Adrenal gland (tissue), 12 donors: Measurements from ENCODE around the gene SMAP2. TPM values are rescaled to one million over a fixed set of nuclear protein-coding genes. Genes with fewer than 3 reads are reported as not detected.
"Not testable (repeated sequence)": the region's sequence is repeated elsewhere in the genome, so short reads cannot be mapped to it uniquely, and the experiment has no call there.

ENCODE experiments used
- DNase-seq, 7 donors: peaks; one replicate each; pipeline ENCODE4 v3.0.0-alpha.2; 2019 to 2020
- H3K27ac ChIP-seq, 5 donors: fragments of 200-600 bp; sonication (generic) in 4 of 5; 1 replicate in 3 of 5; 2 replicates in 2 of 5; pipeline versions ENCODE4 v1.5.1 to v1.8.0; 2016 to 2020; ENCODE audit warnings: mild to moderate bottlenecking in 1 of 5
- H3K27me3 ChIP-seq: fragments of 200-600 bp; 2 replicates; pipeline ENCODE4 v1.8.0; 2021
- H3K36me3 ChIP-seq, 2 donors: fragments of 200-600 bp; replicated peaks in 1 of 2; 1 replicate in 1 of 2; 2 replicates in 1 of 2; pipeline versions ENCODE4 v1.5.1 to v1.8.0; 2018 to 2022
- H3K4me1 ChIP-seq, 2 donors: fragments of 200-600 bp; replicated peaks in 1 of 2; 1 replicate in 1 of 2; 2 replicates in 1 of 2; pipeline versions ENCODE4 v1.5.1 to v1.8.0; 2018 to 2021
- H3K4me3 ChIP-seq, 4 donors: fragments of 200-600 bp; sonication (generic) in 3 of 4; one replicate each; pipeline ENCODE4 v1.5.1; 2016 to 2018
- H3K9me3 ChIP-seq, 3 donors: fragments of 200-600 bp; sonication (generic) in 1 of 3; replicated peaks in 1 of 3; 1 replicate in 2 of 3; 2 replicates in 1 of 3; pipeline versions ENCODE4 v1.5.1 to v1.8.0; 2016 to 2021
- POLR2A ChIP-seq, 2 donors: fragments of 450-650 bp; IDR thresholded peaks; one replicate each; pipeline ENCODE4 v1.6.1; 2017; ENCODE audit warnings: antibody characterized with exemption in 2 of 2, mild to moderate bottlenecking in 2 of 2, moderate library complexity in 1 of 2
- WGBS, 4 donors: extraction: QIAGEN DNeasy Blood & Tissue Kit in 2 of 4; methylation state at CpG; one replicate each; pipeline versions ENCODE4 v1.1.5 to v1.1.7; 2013 to 2017; 5-methylcytosine and 5-hydroxymethylcytosine counted together
- intact Hi-C, 2 donors: fragments of 100-400 bp; cut with DNase I; formaldehyde crosslinking; loops; one replicate each; pipeline versions ENCODE4 v1.14.1 to v1.15.0; 2022 to 2023
- polyA plus RNA-seq, 3 donors: library from polyadenylated mRNA; stranded (reverse); fragments of 200-250 nt in 2 of 3; fragments of 350-450 nt in 1 of 3; fragmentation: Illumina TruSeq in 1 of 3; extraction: RNeasy Lipid Tissue Mini Kit (QIAGEN cat#74804) in 1 of 3; gene quantifications; one replicate each; pipeline ENCODE4 v1.2.3, GENCODE V29; 2013 to 2014
- total RNA-seq, 9 donors: library from RNA; depleted of rRNA in 4 of 9; stranded (reverse); fragments of >200 nt in 4 of 9; fragments of 120-200 nt in 1 of 9; fragmentation: NEBNext Ultra II Directional in 1 of 9; extraction: Animal tissue kit (Norgen Biotek cat#: 25700) in 1 of 9; gene quantifications; one replicate each; pipeline versions ENCODE4 v1.1.0 to v1.2.4, GENCODE V29; 2013 to 2023
- TF ChIP-seq, protein P1 (sequence below), 6 experiments: fragments of 450-650 bp in 4 of 6; fragments of 200-600 bp in 2 of 6; sonication (generic) in 1 of 6; IDR thresholded peaks; 1 replicate in 5 of 6; 2 replicates in 1 of 6; pipeline versions ENCODE4 v1.5.1 to v1.8.0; 2016 to 2021; ENCODE audit warnings: antibody characterized with exemption in 6 of 6, mild to moderate bottlenecking in 2 of 6, moderate library complexity in 1 of 6
- donor health status: healthy with polysubstance abuse.
- donor health status: Bipolar disorder and iron deficiency.
- donor health status: DM: yes; HTN: yes; CAD: no.
- donor health status: DM: no; HTN: no; CAD: no.
- donor health status: DM: no; HTN: no; CAD: no.
- donor health status: DM: yes; HTN: yes; CAD: no.

SMAP2 gene
- total and polyA plus RNA-seq, 12 donors = 15.0 to 55.9 (median 36.3) TPM

DNA sequence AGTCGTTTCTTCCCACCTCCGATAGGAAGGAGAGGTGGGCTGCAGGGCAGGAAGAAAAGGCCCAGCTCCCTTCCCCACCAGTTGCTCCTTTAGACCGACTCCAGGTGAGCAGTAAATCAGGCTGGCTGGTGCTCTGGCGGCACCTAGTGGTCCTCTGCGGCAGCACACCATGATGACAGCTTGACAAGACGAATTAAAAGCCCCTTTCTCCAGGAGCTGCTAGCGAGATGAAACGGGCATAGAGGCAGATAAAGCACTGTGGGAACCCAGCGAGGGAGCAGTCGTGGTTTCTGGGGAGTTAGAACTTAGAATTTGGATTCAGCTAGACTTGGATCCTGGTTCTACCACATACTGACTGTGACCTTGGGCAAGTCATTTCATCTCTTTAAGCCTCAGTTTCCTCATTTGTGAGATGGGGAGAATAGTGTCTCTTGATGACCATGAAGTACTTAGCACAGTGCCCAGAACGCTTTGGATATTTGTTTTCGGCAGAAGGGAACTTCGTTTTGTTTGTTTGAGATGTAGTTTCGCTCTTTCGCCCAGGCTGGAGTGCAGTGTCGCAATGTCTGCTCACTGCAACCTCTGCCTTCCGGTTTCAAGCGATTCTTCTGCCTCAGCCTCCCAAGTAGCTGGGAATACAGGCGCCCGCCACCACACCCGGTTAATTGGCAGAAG is 34.6 kb upstream of the SMAP2 start:
- no peak overlapping the region for H3K4me3 ChIP-seq
- H3K4me1 ChIP-seq = peaks cover 0 to 3% of the 10 kb centered on the region in 2 donors
- no peaks in the 10 kb centered on the region for H3K9me3 ChIP-seq
- intact Hi-C loops = loop anchor here (5.0 kb wide), 1 partner anchor 187 kb away; no protein-coding TSS in a partner anchor
- peak; percentile 70 to 94 (median 82) for DNase-seq
- no peak for TF ChIP-seq POLR2A (IDR thresholded peaks at IDR 0.05)
- TF ChIP-seq, protein P1, sequence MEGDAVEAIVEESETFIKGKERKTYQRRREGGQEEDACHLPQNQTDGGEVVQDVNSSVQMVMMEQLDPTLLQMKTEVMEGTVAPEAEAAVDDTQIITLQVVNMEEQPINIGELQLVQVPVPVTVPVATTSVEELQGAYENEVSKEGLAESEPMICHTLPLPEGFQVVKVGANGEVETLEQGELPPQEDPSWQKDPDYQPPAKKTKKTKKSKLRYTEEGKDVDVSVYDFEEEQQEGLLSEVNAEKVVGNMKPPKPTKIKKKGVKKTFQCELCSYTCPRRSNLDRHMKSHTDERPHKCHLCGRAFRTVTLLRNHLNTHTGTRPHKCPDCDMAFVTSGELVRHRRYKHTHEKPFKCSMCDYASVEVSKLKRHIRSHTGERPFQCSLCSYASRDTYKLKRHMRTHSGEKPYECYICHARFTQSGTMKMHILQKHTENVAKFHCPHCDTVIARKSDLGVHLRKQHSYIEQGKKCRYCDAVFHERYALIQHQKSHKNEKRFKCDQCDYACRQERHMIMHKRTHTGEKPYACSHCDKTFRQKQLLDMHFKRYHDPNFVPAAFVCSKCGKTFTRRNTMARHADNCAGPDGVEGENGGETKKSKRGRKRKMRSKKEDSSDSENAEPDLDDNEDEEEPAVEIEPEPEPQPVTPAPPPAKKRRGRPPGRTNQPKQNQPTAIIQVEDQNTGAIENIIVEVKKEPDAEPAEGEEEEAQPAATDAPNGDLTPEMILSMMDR (IDR thresholded peaks at IDR 0.05) = peak; percentile 95 to 99 (median 98)
- no peaks in the 10 kb centered on the region for H3K36me3 ChIP-seq
- 19 to 34% (median 24%) methylated on average over 16 to 21 of the region's 21 CpGs for WGBS, 4 donors
- peak overlapping the region in 2 of 5 donors; percentile 11 to 57 for H3K27ac ChIP-seq
- no peaks in the 10 kb centered on the region for H3K27me3 ChIP-seq

DNA sequence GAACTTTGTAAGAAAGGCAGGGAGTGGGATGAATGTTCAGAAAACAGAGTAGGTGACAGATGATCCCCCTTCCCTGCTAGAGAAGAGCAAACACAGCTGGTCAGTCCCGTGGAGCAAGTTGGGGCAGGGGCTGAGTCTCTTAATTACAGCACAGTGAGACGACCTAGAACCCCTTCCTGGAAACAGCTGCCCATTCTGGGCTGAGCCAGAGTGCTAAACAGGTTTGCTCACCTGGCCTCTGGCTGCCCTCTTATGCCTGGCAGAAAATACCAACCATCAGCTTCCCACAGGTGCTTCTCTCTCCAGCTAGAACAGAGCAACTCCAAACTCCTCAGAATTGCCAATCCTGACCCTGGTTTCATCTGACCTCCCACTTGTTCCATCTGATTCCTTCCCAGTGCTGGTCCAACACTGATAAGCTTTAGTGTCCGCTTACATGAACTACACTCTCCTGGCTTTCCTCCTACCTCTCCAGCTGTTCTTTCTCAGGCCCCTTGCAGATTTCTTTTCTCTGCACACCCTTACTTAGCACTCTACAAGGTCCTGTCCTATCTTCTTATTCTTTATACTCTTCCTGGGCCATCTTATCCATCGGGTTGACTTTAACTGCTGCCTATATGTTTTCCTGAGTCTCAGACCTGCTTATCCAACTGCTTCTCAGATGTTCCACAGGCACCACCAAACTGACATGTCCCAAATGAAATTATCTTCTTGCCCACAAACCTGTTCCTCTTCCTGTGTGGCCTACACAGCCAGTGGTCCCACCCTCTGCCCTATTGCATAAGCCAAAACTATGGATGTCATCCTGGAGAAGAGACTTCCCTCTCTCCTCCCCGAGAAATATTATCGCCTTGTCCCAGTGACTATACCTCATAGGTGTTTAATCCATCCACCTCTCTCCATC is 33.9 kb upstream of the SMAP2 start:
- no peak for DNase-seq
- Histone ChIP-seq H3K27ac (peak overlapping the region in 2 of 5 donors; percentile 11 to 57), H3K27me3 (no peaks in the 10 kb centered on the region), H3K4me1 (peaks cover 0 to 3% of the 10 kb centered on the region in 2 donors), H3K9me3 (no peaks in the 10 kb centered on the region), H3K4me3 (no peak overlapping the region), H3K36me3 (no peaks in the 10 kb centered on the region)
- intact Hi-C loops = loop anchor here (5.0 kb wide), 3 partner anchors 63 to 197 kb away; no protein-coding TSS in a partner anchor
- 52 to 65% (median 57%) methylated on average over 5 to 6 of the region's 6 CpGs for WGBS, 4 donors
- TF ChIP-seq POLR2A (IDR thresholded peaks at IDR 0.05) = no peak
- TF ChIP-seq, protein P1 (IDR thresholded peaks at IDR 0.05) = no peak

GRCh38 chr1:40341491-40342380 is 31.8 kb upstream of the SMAP2 start:
- 61 to 71% (median 66%) methylated on average over 6 of the region's 6 CpGs for WGBS, 4 donors
- intact Hi-C loops = loop anchor here in 1 of 2 donors (5.0 kb wide), 2 partner anchors 61 to 199 kb away; no protein-coding TSS in a partner anchor
- no peaks in the 10 kb centered on the region for H3K9me3 ChIP-seq
- H3K27ac ChIP-seq = no peak overlapping the region
- no peak overlapping the region for H3K4me3 ChIP-seq
- TF ChIP-seq POLR2A (IDR thresholded peaks at IDR 0.05) = no peak
- TF ChIP-seq, protein P1 (IDR thresholded peaks at IDR 0.05) = no peak
- H3K36me3 ChIP-seq = no peaks in the 10 kb centered on the region
- no peaks in the 10 kb centered on the region for H3K27me3 ChIP-seq
- DNase-seq = no peak
- H3K4me1 ChIP-seq = peaks cover 0 to 3% of the 10 kb centered on the region in 2 donors

- H3K9me3 ChIP-seq, H3K4me3 ChIP-seq, H3K36me3 ChIP-seq, H3K27ac ChIP-seq, DNase-seq, H3K27me3 ChIP-seq, H3K4me1 ChIP-seq: not testable (repeated sequence)
- 83 to 87% (median 85%) methylated on average over 3 of the region's 3 CpGs for WGBS, 4 donors
- intact Hi-C loops = loop anchor here in 1 of 2 donors (5.0 kb wide), 2 partner anchors 60 to 200 kb away; no protein-coding TSS in a partner anchor
Measured at GRCh38 chr1:40342381-40342717, 31.2 kb upstream of the SMAP2 start.
